Upper lobe of left lung (tissue), 6 donors: Measurements from ENCODE around the gene USH1C. TPM values are rescaled to one million over a fixed set of nuclear protein-coding genes. Genes with fewer than 3 reads are reported as not detected.

Source experiments
- ATAC-seq, 2 donors: fragments of 200-7000 bp; cut with Tn5 transposase; one replicate each; pipeline ENCODE4 v1.9.1; 2022; ENCODE audit warnings: mild to moderate bottlenecking in 2 of 2, moderate library complexity in 2 of 2; ENCODE audit not compliant: low FRiP score in 2 of 2
- DNase-seq, 2 donors: peaks; one replicate each; pipeline ENCODE4 v3.0.0-alpha.2; 2019 to 2020
- H3K27ac ChIP-seq, 4 donors: fragments of 200-600 bp; sonication (generic); one replicate each; pipeline ENCODE4 v1.5.1; 2016 to 2019
- H3K27me3 ChIP-seq, 4 donors: fragments of 200-600 bp; sonication (generic); one replicate each; pipeline ENCODE4 v1.5.1; 2017 to 2019
- H3K36me3 ChIP-seq, 4 donors: fragments of 200-600 bp; sonication (generic); one replicate each; pipeline ENCODE4 v1.5.1; 2016 to 2019
- H3K4me1 ChIP-seq, 4 donors: fragments of 200-600 bp; sonication (generic); one replicate each; pipeline ENCODE4 v1.5.1; 2018 to 2019
- H3K4me3 ChIP-seq, 4 donors: fragments of 200-600 bp; sonication (generic); one replicate each; pipeline ENCODE4 v1.5.1; 2017 to 2019; ENCODE audit warnings: mild to moderate bottlenecking in 2 of 4, moderate library complexity in 1 of 4
- H3K9me3 ChIP-seq, 4 donors: fragments of 200-600 bp; sonication (generic); one replicate each; pipeline ENCODE4 v1.5.1; 2018 to 2019
- CTCF ChIP-seq, 6 experiments: fragments of 450-650 bp in 4 of 6; fragments of 200-600 bp in 2 of 6; sonication (generic) in 2 of 6; IDR thresholded peaks; one replicate each; pipeline ENCODE4 v1.5.1; 2016 to 2019; ENCODE audit warnings: antibody characterized with exemption in 6 of 6
- EP300 ChIP-seq, 4 donors: sonication (generic); formaldehyde crosslinking; IDR thresholded peaks; one replicate each; pipeline ENCODE4 v1.5.1; 2017; ENCODE audit warnings: antibody characterized with exemption in 4 of 4, control low read depth in 2 of 4
- POLR2A ChIP-seq, 4 donors: fragments of 450-650 bp; IDR thresholded peaks; one replicate each; pipeline ENCODE4 v1.5.1; 2016 to 2017; ENCODE audit warnings: antibody characterized with exemption in 4 of 4, mild to moderate bottlenecking in 2 of 4
- POLR2AphosphoS5 ChIP-seq, 2 donors: sonication (generic); formaldehyde crosslinking; IDR thresholded peaks; one replicate each; pipeline ENCODE4 v1.5.1; 2017; ENCODE audit warnings: antibody characterized with exemption in 2 of 2
- WGBS, 2 donors: methylation state at CpG; one replicate each; pipeline ENCODE4 v1.1.5; 2017 to 2018; 5-methylcytosine and 5-hydroxymethylcytosine counted together
- total RNA-seq, 6 donors: library from RNA; depleted of rRNA in 4 of 6; stranded (reverse); fragments of >200 nt in 4 of 6; gene quantifications; one replicate each; pipeline versions ENCODE4 v1.1.0 to v1.2.1, GENCODE V29; 2016 to 2021
- donor health status: DM: no; HTN: no; CAD: no; lungs with moderate emphysema.
- donor health status: DM: no; HTN: yes; CAD: no; lungs with severe emphysema.

USH1C gene
- total RNA-seq, 6 donors from 2014 or later: 0.20 to 2.5 (median 1.2) TPM; not detected in 3

DNA sequence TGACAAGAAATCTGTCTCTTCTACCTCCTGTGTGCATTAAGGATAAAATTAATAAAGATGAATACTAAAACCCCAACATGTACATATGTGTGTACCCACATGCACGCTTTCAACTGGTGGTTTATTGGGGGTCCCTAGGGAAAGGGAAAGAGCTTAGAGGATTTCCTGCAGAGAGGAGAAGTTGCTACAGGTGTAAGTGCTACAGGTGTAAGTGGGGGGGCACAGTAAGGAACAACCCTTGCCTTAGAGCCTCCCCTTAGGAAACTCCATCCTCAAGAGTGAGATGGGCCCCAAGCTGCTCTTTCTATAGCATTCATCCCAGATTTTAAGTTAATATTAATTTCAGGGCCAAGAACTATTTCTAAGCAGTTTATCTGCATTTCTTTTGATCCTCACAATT is 55.7 kb downstream of the USH1C start:
- no peak overlapping the region for H3K27ac ChIP-seq
- no peak for DNase-seq

GRCh38 chr11:17486646-17487045 is 57.6 kb downstream of the USH1C start:
- TF ChIP-seq CTCF (IDR thresholded peaks at IDR 0.05) (no peak), EP300 (IDR thresholded peaks at IDR 0.05) (no peak), POLR2AphosphoS5 (IDR thresholded peaks at IDR 0.05) (no peak), POLR2A (IDR thresholded peaks at IDR 0.05) (no peak)
- Histone ChIP-seq H3K36me3 (no peaks in the 10 kb centered on the region), H3K9me3 (peaks cover 0 to 3% (median 0%) of the 10 kb centered on the region in 4 donors), H3K4me3 (no peak overlapping the region), H3K4me1 (no peaks in the 10 kb centered on the region), H3K27ac (no peak overlapping the region), H3K27me3 (no peaks in the 10 kb centered on the region)
- DNase-seq: no peak
- no peak for ATAC-seq
- WGBS, 2 donors: 79 to 88% methylated on average over 5 of the region's 5 CpGs

More for the DNA sequence above, 55.7 kb downstream of the USH1C start:
- WGBS, 2 donors: 96% methylated on average over 1 of the region's 1 CpG
- ATAC-seq: no peak
- no peaks in the 10 kb centered on the region for H3K27me3 ChIP-seq
- peaks cover 0 to 2% (median 0%) of the 10 kb centered on the region in 4 donors for H3K9me3 ChIP-seq
- no peaks in the 10 kb centered on the region for H3K4me1 ChIP-seq
- TF ChIP-seq POLR2A (IDR thresholded peaks at IDR 0.05) (no peak), EP300 (IDR thresholded peaks at IDR 0.05) (no peak), CTCF (IDR thresholded peaks at IDR 0.05) (no peak), POLR2AphosphoS5 (IDR thresholded peaks at IDR 0.05) (no peak)
- H3K4me3 ChIP-seq: no peak overlapping the region
- no peaks in the 10 kb centered on the region for H3K36me3 ChIP-seq

DNA sequence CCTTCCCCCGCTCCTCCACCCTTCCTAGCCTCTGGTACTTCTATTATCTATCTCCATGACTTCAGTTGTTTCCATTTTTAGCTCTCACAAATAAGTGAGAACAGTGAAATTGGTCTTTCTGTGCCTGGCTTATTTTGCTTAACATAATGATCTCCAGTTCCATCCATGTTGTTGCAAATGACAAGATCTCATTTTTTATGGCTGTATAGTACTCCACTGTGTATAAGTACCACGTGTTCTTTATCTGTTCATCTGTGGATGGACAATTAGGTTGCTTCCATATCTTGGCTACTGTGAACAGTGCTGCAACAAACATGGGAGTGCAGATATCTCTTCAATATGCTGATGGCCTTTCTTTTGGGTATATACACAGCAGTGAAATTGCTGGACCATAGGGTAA is 60.7 kb downstream of the USH1C start:
- no peak for ATAC-seq
- H3K4me1 ChIP-seq: peaks cover 0 to 7% (median 0%) of the 10 kb centered on the region in 4 donors
- H3K27ac ChIP-seq: no peak overlapping the region
- no peak overlapping the region for H3K4me3 ChIP-seq
- 74 to 90% methylated on average over 2 of the region's 2 CpGs for WGBS, 2 donors
- H3K36me3 ChIP-seq: no peaks in the 10 kb centered on the region
- no peaks in the 10 kb centered on the region for H3K27me3 ChIP-seq
- H3K9me3 ChIP-seq: peaks cover 0 to 3% (median 0%) of the 10 kb centered on the region in 4 donors
- TF ChIP-seq CTCF (IDR thresholded peaks at IDR 0.05) (no peak), POLR2AphosphoS5 (IDR thresholded peaks at IDR 0.05) (no peak), POLR2A (IDR thresholded peaks at IDR 0.05) (no peak)
- DNase-seq: no peak

DNA sequence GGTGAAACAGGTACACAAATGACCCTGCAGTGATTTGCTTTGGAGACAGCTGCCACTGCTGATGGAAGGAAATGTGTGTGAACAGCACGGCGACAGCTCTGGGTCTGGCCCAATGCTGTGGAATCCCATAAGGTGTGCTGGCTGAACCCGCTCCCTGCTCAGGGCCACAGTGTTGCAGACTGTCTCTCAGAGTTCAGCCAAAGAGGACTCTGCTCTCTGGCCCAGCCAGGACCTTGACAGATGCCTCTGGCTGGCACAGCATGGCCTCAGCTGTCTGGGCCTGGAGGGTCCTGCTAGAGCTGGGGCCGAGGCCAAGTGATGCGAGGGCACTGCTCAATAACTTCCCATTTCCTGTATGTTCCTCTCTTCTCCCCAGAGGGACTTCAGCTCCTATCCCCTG is 62.3 kb downstream of the USH1C start:
- TF ChIP-seq CTCF (IDR thresholded peaks at IDR 0.05): no peak
- Histone ChIP-seq H3K4me1 (peaks cover 0 to 9% (median under 1%) of the 10 kb centered on the region in 4 donors), H3K36me3 (no peaks in the 10 kb centered on the region), H3K4me3 (no peak overlapping the region), H3K27ac (no peak overlapping the region), H3K27me3 (peaks cover 0 to 5% (median 2%) of the 10 kb centered on the region in 4 donors), H3K9me3 (peaks cover 0 to 3% (median 0%) of the 10 kb centered on the region in 4 donors)
- ATAC-seq (no peak), DNase-seq (no peak)
- 59 to 83% methylated on average over 2 to 5 of the region's 5 CpGs for WGBS, 2 donors
